Gastrocnemius medialis (tissue), 4 donors: ENCODE measurements around the gene IL1RAP. TPM values are rescaled to one million over a fixed set of nuclear protein-coding genes. Genes with fewer than 3 reads are reported as not detected.

Experiments used
- ATAC-seq, 2 donors: fragments of 150-250 bp; one replicate each; pipeline ENCODE4 v1.9.1; 2016
- DNase-seq, 2 donors: peaks; one replicate each; pipeline ENCODE4 v3.0.0-alpha.2; 2019
- H3K27ac ChIP-seq, 4 donors: fragments of 200-600 bp; sonication (generic); 1 replicate in 1 of 4; 2 replicates in 3 of 4; pipeline ENCODE4 v1.5.1; 2016 to 2018; ENCODE audit warnings: mild to moderate bottlenecking in 2 of 4, moderate library complexity in 1 of 4
- H3K27me3 ChIP-seq, 3 donors: fragments of 200-600 bp; sonication (generic) in 2 of 3; 1 replicate in 1 of 3; 2 replicates in 2 of 3; pipeline versions ENCODE4 v1.5.1 to v1.6.0; 2016 to 2019; ENCODE audit warnings: mild to moderate bottlenecking in 1 of 3, moderate library complexity in 1 of 3
- H3K36me3 ChIP-seq, 2 donors: fragments of 200-600 bp; sonication (generic) in 1 of 2; one replicate each; pipeline ENCODE4 v1.5.1; 2017 to 2018
- H3K4me1 ChIP-seq, 2 donors: fragments of 200-600 bp; sonication (generic) in 1 of 2; one replicate each; pipeline ENCODE4 v1.5.1; 2016 to 2017; ENCODE audit warnings: mild to moderate bottlenecking in 2 of 2
- H3K4me3 ChIP-seq, 4 donors: fragments of 200-600 bp; sonication (generic) in 3 of 4; 1 replicate in 1 of 4; 2 replicates in 3 of 4; pipeline ENCODE4 v1.5.1; 2016 to 2019; ENCODE audit warnings: mild to moderate bottlenecking in 2 of 4
- H3K9me3 ChIP-seq, 3 donors: fragments of 200-600 bp; sonication (generic) in 2 of 3; 1 replicate in 1 of 3; 2 replicates in 2 of 3; pipeline ENCODE4 v1.5.1; 2016 to 2019
- POLR2A ChIP-seq, 2 donors: fragments of 450-650 bp; IDR thresholded peaks; one replicate each; pipeline ENCODE4 v1.6.1; 2017; ENCODE audit warnings: antibody characterized with exemption in 2 of 2, mild to moderate bottlenecking in 2 of 2, moderate library complexity in 2 of 2
- in situ Hi-C, 4 donors: fragments of 200-750 bp; cut with MboI; loops; one replicate each; pipeline versions ENCODE4 v1.15.0 to v1.8.0; 2017; ENCODE audit warnings: low sequenced_read_pairs in 4 of 4
- intact Hi-C: fragments of 100-400 bp; cut with DNase I; formaldehyde crosslinking; loops from one replicate; pipeline ENCODE4 v1.15.1; 2023; ENCODE audit warnings: low total_unique reads
- total RNA-seq, 4 donors: library from RNA; depleted of rRNA; stranded (reverse); fragments of >200 nt; gene quantifications; one replicate each; pipeline versions ENCODE4 v1.1.0 to v1.2.3, GENCODE V29; 2016
- TF ChIP-seq, protein P1 (sequence below), 5 experiments: fragments of 450-650 bp in 3 of 5; fragments of 200-600 bp in 2 of 5; sonication (generic) in 2 of 5; IDR thresholded peaks in 4 of 5; conservative IDR thresholded peaks in 1 of 5; 1 replicate in 4 of 5; 2 replicates in 1 of 5; pipeline ENCODE4 v1.5.1; 2016 to 2019; ENCODE audit warnings: antibody characterized with exemption in 5 of 5, mild to moderate bottlenecking in 3 of 5, moderate library complexity in 3 of 5

The IL1RAP gene
- total RNA-seq, 4 donors from 2014 or later: 1.1 to 3.3 (median 2.6) TPM

DNA sequence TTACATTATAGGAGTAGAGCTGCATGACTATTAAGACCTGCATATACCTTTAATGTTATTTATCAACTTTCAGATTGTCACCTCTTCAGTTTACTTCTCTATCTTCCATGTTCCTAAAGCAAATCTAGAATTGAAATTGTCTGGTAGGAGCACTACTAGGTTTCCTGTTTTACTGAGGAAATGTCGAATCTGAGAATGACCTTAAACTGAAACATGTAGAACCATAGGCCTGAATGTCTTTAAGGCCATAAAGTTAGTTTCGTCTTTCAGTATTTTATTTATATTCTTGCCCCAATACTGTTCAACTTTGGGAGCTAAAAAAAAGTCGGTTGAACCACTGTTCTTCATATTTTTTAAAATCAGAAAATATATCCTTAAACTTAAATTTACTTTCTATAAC is 92.7 kb downstream of the IL1RAP start:
- no peak for ATAC-seq
- Histone ChIP-seq H3K27me3 (no peaks in the 10 kb centered on the region), H3K4me1 (no peaks in the 10 kb centered on the region), H3K27ac (no peak overlapping the region), H3K36me3 (no peaks in the 10 kb centered on the region), H3K4me3 (no peak overlapping the region), H3K9me3 (no peaks in the 10 kb centered on the region)
- TF ChIP-seq, protein P1, sequence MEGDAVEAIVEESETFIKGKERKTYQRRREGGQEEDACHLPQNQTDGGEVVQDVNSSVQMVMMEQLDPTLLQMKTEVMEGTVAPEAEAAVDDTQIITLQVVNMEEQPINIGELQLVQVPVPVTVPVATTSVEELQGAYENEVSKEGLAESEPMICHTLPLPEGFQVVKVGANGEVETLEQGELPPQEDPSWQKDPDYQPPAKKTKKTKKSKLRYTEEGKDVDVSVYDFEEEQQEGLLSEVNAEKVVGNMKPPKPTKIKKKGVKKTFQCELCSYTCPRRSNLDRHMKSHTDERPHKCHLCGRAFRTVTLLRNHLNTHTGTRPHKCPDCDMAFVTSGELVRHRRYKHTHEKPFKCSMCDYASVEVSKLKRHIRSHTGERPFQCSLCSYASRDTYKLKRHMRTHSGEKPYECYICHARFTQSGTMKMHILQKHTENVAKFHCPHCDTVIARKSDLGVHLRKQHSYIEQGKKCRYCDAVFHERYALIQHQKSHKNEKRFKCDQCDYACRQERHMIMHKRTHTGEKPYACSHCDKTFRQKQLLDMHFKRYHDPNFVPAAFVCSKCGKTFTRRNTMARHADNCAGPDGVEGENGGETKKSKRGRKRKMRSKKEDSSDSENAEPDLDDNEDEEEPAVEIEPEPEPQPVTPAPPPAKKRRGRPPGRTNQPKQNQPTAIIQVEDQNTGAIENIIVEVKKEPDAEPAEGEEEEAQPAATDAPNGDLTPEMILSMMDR (IDR thresholded peaks at IDR 0.05 in 4 of 5, conservative IDR thresholded peaks at IDR 0.05 in 1 of 5): no peak
- no peak for TF ChIP-seq POLR2A (IDR thresholded peaks at IDR 0.05)
- in situ Hi-C loops: no loop called here
- intact Hi-C loops: no loop called here
- DNase-seq: no peak

DNA sequence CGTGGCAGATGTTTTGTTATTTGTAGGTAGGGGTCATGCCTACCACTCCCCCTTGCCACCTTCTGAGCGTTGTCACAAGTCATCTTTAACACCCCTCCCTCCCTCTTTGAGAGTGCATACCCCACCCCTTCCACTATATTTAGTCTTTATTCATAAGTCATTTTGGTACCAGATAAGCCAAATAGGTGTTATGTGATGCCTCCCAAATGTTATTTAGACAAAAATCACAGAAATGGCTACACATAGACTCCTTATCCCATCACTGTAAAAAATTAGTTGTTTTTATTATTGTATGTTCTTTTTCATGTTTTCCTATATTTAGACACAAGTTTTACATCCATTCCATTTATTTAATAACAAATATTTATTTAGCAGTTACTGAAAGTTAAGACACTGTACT is 93.1 kb downstream of the IL1RAP start:
- Histone ChIP-seq H3K36me3 (no peaks in the 10 kb centered on the region), H3K27me3 (no peaks in the 10 kb centered on the region), H3K9me3 (no peaks in the 10 kb centered on the region), H3K27ac (no peak overlapping the region), H3K4me1 (no peaks in the 10 kb centered on the region), H3K4me3 (no peak overlapping the region)
- DNase-seq (no peak), ATAC-seq (no peak)
- in situ Hi-C loops (no loop called here), intact Hi-C loops (no loop called here)
- no peak for TF ChIP-seq POLR2A (IDR thresholded peaks at IDR 0.05)
- TF ChIP-seq, protein P1 (IDR thresholded peaks at IDR 0.05 in 4 of 5, conservative IDR thresholded peaks at IDR 0.05 in 1 of 5): no peak

DNA sequence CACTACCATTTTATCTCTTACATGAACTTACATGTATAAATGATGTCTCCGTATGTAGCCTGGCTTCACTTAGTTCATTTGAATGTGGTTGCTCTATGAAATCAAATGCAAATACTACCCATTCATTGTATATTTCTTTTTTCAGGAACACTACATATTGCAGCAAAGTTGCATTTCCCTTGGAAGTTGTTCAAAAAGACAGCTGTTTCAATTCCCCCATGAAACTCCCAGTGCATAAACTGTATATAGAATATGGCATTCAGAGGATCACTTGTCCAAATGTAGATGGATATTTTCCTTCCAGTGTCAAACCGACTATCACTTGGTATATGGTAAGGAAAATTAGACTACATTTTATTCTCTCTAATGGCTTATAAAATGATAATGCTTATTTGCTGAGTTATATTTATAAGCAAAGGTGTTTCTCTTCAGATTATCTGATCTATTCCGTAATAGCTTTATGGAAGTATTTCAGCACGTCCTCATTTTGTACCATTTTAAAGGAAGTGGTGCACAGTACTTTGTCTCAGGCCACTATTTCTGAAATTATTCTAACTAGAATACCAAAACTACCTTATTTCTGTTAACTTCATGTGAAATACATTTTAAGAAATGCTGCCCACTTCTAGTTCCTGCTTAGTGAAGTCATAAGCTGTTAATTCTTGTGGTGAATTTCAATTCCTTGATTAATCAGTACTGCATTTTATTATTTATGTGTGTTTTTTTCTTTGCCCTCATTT is 95.1 kb downstream of the IL1RAP start:
- no peak overlapping the region for H3K4me3 ChIP-seq
- H3K27ac ChIP-seq: no peak overlapping the region
- ATAC-seq (no peak), DNase-seq (no peak)
- TF ChIP-seq, protein P1 (IDR thresholded peaks at IDR 0.05 in 4 of 5, conservative IDR thresholded peaks at IDR 0.05 in 1 of 5): no peak
- no peak for TF ChIP-seq POLR2A (IDR thresholded peaks at IDR 0.05)
- H3K9me3 ChIP-seq: no peaks in the 10 kb centered on the region
- no peaks in the 10 kb centered on the region for H3K36me3 ChIP-seq
- intact Hi-C loops: no loop called here
- no peaks in the 10 kb centered on the region for H3K4me1 ChIP-seq
- in situ Hi-C loops: no loop called here
- no peaks in the 10 kb centered on the region for H3K27me3 ChIP-seq

DNA sequence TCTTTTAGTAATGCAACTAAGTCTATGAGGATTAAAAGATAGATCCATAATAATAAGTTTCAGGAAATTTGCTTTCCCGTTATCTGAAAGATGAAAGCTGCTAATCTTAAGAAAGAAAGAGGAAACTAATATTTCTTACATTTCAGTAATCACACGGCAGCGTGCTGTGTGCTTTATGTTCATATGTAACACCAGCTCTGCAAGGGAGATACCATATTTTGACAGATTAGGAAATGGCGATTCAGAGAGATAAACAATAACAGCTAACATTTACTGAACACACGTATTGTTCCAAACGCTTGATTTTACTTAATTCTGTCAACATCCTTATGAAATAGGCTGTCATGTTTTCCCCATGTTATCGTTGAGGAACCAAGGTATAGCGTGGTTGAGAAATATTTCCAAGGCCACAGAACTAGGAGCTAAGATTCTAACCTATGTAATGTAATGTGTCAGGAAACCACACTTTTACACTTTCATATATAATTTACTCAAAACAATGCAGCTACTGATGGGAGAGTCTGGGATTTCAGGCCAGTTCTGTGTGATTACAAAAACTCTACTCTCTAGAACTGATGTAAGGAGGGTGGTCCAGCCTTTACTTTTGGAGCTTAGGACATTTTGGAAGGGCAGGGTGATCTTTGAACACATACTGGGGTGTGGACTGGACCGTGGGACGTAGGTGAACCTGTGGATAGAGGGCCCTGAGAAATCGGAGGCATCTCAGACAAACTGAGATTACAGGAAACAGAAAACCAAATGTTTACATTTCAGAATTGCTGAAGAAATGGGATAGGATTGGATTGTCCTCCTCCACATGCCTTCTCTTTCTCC is 100.6 kb downstream of the IL1RAP start:
- Histone ChIP-seq H3K9me3 (no peaks in the 10 kb centered on the region), H3K4me3 (no peak overlapping the region), H3K36me3 (no peaks in the 10 kb centered on the region), H3K27me3 (no peaks in the 10 kb centered on the region), H3K4me1 (no peaks in the 10 kb centered on the region), H3K27ac (no peak overlapping the region)
- DNase-seq: no peak
- TF ChIP-seq, protein P1 (IDR thresholded peaks at IDR 0.05 in 4 of 5, conservative IDR thresholded peaks at IDR 0.05 in 1 of 5): no peak
- no peak for TF ChIP-seq POLR2A (IDR thresholded peaks at IDR 0.05)
- intact Hi-C loops (no loop called here), in situ Hi-C loops (no loop called here)
- no peak for ATAC-seq
